GM18520 (cell line): Measurements from ENCODE around the gene CCND2.

ENCODE experiments used
- ATAC-seq: cut with Tn5 transposase; IDR thresholded peaks from one replicate; pipeline ENCODE4 v1.9.1; 2021; ENCODE audit not compliant: unreplicated experiment

The CCND2 gene

GRCh38 chr12:4289998-4290790 is 16.6 kb downstream of the CCND2 start:
- ATAC-seq, result no peak

GRCh38 chr12:4292341-4293073 is 18.9 kb downstream of the CCND2 start:
- ATAC-seq, result no peak

- ATAC-seq, result no peak
These were observed 19.9 kb downstream of the CCND2 start for GRCh38 chr12:4293299-4293965.

GRCh38 chr12:4293966-4294505 is 20.5 kb downstream of the CCND2 start:
- ATAC-seq, result no peak

- no peak for ATAC-seq
These were observed 23.2 kb downstream of the CCND2 start for GRCh38 chr12:4296751-4297150.

- ATAC-seq, result no peak
These were observed 24.1 kb downstream of the CCND2 start for GRCh38 chr12:4297617-4298016.

- no peak for ATAC-seq
These were observed 27.3 kb downstream of the CCND2 start for GRCh38 chr12:4300883-4301282.

GRCh38 chr12:4301932-4302501 is 28.5 kb downstream of the CCND2 start:
- ATAC-seq, result no peak

GRCh38 chr12:4302881-4303280 is 29.3 kb downstream of the CCND2 start:
- ATAC-seq, result no peak

- no peak for ATAC-seq
These were observed 30.2 kb downstream of the CCND2 start for GRCh38 chr12:4303750-4304149.

GRCh38 chr12:4307593-4308333 is 34.2 kb downstream of the CCND2 start:
- ATAC-seq, result no peak

GRCh38 chr12:4308334-4308950 is 34.9 kb downstream of the CCND2 start:
- ATAC-seq, result no peak

GRCh38 chr12:4311776-4312175 is 38.2 kb downstream of the CCND2 start:
- ATAC-seq, result no peak

GRCh38 chr12:4312251-4312650 is 38.7 kb downstream of the CCND2 start:
- ATAC-seq, result no peak

- peak; percentile 7 for ATAC-seq
These were observed 46.9 kb downstream of the CCND2 start for GRCh38 chr12:4320497-4320852.

- peak; percentile 94 for ATAC-seq
These were observed 47.5 kb downstream of the CCND2 start, which contains the start of gene TIGAR for GRCh38 chr12:4320853-4321701. Gene TIGAR, plus strand, starts transcription at chr12:4321213. Its CDS starts 59 bp downstream, at chr12:4321272.

- no peak for ATAC-seq
These were observed 49.2 kb downstream of the CCND2 start for GRCh38 chr12:4322726-4323125.
